ENCODE results near the gene MYH9.

GRCh38 chr22:36292823-36293530, 94.8 kb downstream of the MYH9 start:
- TF ChIP-seq, protein P1, sequence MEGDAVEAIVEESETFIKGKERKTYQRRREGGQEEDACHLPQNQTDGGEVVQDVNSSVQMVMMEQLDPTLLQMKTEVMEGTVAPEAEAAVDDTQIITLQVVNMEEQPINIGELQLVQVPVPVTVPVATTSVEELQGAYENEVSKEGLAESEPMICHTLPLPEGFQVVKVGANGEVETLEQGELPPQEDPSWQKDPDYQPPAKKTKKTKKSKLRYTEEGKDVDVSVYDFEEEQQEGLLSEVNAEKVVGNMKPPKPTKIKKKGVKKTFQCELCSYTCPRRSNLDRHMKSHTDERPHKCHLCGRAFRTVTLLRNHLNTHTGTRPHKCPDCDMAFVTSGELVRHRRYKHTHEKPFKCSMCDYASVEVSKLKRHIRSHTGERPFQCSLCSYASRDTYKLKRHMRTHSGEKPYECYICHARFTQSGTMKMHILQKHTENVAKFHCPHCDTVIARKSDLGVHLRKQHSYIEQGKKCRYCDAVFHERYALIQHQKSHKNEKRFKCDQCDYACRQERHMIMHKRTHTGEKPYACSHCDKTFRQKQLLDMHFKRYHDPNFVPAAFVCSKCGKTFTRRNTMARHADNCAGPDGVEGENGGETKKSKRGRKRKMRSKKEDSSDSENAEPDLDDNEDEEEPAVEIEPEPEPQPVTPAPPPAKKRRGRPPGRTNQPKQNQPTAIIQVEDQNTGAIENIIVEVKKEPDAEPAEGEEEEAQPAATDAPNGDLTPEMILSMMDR (conservative IDR thresholded peaks at IDR 0.05), result no peak
- TF ChIP-seq ZFX (IDR thresholded peaks at IDR 0.05), result no peak
